NT2/D1 (cell line): ENCODE measurements around the gene RASSF1.

Experiments used
- YY1 ChIP-seq: IDR thresholded peaks from 2 replicates; pipeline ENCODE4 v1.6.1; 2011; ENCODE audit not compliant: insufficient read length, insufficient read depth
- ZNF274 ChIP-seq: IDR thresholded peaks from 2 replicates; pipeline ENCODE4 v1.6.1; 2011; ENCODE audit warnings: mild to moderate bottlenecking, low read depth, low read length

DNA sequence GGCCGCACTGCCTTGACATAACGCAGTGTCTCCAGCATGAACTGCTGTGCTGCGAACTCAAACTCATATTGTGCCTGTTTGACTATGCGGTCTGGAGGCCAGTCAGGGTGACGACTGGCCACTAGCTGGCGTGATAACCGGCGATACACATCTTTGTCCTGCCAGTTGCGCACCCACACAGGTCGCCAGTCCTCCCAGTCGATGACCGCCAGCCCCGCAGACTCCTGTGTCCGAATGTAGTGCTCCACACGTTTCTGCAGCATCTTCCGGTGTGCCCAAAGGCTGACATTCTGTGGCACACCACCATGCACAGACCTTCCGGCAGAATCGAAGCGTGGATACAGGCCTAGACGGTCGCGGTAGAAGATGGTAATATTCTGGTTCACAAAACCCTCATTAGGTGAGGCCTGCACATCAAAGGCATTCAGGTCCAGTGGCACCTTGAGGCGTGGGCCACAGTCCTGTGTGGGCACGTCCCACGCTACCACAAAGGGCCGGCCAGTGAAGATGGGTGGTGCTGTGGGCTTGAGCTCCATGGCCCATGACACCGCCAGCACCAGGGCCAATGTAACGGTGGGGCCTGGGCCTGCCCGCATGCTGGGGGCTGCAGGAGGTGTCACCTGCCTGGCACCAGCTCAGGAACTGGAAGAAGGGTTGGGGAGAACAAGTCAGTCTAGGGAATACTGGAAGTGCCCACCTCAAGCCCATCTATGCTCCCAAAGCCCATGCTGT is 20.6 kb downstream of the RASSF1 start:
- TF ChIP-seq YY1 (no peak), ZNF274 (no peak)
